GM18498 (cell line): ENCODE data around the gene NBPF1.
"Not testable (repeated sequence)": the region's sequence is repeated elsewhere in the genome, so short reads cannot be mapped to it uniquely, and the experiment has no call there.

Source experiments
- ATAC-seq: cut with Tn5 transposase; IDR thresholded peaks from one replicate; pipeline ENCODE4 v1.9.1; 2021; ENCODE audit warnings: mild to moderate bottlenecking, moderate library complexity; ENCODE audit not compliant: unreplicated experiment

The NBPF1 gene

GRCh38 chr1:16557034-16557433 is 56.3 kb downstream of the NBPF1 start:
- not testable (repeated sequence) for ATAC-seq

DNA sequence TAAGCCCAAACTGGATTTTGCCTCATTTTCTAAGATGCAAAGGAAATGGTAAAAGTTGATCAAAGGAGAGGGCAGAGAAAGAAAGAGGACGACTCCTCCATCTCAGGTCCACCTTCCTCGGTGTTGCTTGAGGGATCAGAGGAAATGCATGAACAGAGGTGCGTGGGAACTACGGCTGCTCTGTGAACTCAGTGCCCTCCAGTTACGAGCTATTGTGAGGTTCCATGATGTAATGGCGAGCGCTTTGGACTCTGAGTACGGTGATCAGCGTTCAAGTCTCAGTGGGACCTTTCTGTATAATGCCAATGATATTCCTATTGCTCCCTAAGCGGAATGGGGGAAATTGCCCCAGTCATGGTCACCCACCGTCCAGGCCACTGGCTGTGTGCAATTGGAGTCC is 60.1 kb downstream of the NBPF1 start:
- ATAC-seq = not testable (repeated sequence)

- ATAC-seq = not testable (repeated sequence)
Measured at GRCh38 chr1:16550212-16550918, 63.0 kb downstream of the NBPF1 start.

DNA sequence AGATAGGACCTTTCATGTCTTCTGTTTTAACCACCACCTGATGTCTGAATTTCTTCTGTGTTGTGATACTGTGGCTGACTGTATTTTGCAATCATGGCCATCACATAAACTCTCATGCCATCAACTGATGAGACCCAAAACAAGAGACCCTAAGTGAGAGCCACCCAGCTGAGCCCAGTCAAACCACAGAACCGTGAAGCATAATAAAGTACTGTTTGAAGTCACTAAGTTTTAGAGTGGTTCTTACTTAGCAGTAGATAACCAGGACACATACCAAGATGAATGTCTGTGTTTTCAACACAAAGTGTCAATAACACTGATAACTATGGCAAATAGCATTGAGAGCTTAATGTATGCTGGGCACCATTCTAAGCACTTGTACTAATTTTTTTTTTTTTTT is 63.8 kb downstream of the NBPF1 start:
- not testable (repeated sequence) for ATAC-seq

- not testable (repeated sequence) for ATAC-seq
Measured at GRCh38 chr1:16547502-16548241, 65.7 kb downstream of the NBPF1 start.

DNA sequence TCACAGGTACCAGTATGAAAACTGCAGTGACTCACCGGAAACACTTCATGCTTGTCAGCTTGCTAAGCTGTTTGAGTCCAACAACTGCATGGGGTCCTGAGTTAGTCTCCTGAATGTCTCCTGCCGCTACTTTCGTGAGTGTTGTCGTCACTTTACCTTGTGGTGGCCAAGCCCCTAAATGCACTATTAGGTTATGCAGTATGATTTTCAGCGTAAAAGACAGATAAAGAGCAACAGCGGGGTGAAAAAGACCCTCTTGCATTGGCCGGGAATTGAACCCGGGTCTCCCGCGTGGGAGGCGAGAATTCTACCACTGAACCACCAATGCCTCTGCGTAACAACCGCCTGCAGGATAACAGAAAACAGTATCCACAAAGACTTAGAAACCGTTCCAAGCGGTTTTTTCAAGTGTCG is 67.7 kb downstream of the NBPF1 start:
- ATAC-seq = not testable (repeated sequence)

GRCh38 chr1:16540421-16540893 is 72.9 kb downstream of the NBPF1 start:
- ATAC-seq = not testable (repeated sequence)

DNA sequence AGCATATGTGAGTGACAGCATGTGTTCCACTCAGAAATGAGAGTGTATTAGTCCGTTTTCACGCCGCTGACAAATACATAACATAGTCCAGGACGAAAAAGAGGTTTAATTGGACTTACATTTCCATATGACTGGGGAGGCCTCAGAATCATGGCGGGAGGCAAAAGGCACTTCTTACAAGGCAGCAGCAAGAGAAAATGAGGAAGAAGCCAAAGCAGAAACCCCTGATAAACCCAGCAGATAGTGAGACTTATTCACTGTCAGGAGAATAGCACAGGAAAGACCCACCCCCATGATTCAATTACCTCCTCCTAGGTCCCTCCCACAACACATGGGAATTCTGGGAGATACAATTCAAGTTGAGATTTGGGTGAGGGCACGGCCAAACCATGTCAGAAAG is 75.8 kb downstream of the NBPF1 start:
- not testable (repeated sequence) for ATAC-seq

DNA sequence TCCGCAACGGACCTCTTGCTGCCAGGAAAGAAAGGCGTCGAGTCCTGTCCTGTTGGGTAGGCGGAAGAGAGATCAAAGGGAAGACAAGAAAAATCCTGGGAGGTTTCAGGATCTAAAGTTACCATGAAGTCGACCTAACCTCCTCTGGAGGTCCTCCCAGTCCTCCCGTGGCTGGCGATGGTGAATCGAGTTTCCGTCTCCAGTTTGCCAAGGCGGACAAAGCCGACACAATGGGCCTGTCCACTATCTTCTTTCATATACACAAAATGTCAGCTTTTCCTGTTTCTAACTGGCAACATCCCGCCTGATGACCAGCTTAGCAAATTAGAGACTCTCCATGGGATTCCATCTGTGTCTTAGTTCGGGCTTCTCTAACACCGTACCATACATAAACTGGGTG is 76.6 kb downstream of the NBPF1 start:
- ATAC-seq = not testable (repeated sequence)

DNA sequence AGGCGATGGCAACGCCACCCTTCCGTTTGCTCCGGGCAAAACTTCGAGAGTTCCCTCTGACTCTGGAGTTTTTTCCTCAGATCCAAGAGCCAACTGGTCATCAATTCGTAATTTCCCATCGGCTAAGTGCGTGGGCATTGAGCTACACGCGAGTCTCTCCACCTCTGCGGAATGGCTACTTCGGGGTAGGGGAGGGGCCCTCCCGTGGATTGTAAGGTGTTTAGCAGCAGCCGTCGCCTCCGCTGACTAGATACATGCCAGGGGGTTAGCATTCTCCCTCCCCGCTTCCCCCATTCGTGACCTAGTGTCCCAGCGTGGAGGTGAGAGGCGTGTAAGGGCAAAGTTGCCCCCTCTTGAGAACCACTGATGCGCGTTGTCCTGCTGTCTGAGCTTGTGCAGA is 77.5 kb downstream of the NBPF1 start:
- not testable (repeated sequence) for ATAC-seq

GRCh38 chr1:16535487-16535886 is 77.9 kb downstream of the NBPF1 start:
- not testable (repeated sequence) for ATAC-seq

DNA sequence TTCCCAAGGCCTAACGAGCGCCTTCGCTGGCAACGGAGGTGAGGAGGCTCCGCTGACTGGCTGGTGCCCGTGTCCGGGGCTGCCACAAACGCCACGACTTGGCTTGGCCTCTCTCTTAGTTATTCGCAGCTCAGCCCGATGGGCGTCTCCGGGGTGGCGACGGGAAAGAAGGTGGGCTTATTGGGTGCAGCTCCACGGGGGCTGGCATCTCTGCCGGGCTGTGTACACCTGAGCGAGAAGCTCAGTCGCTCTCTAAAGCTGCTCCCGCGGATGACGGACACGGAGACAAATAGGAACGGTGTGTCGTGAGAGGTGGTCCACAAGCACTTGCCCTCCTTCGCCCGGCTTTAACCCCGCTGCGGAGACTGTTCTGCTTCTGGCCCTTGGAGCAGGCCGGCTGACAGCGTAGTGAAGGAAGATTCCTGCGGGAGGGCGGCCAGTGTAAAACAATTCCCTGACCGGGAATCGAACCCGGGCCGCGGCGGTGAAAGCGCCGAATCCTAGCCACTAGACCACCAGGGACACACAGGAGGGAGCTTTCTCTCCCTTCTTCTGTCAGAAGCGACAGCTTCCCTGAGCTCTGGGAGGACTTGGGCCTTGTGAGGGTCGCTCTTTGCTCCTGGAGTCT is 78.4 kb downstream of the NBPF1 start:
- not testable (repeated sequence) for ATAC-seq

DNA sequence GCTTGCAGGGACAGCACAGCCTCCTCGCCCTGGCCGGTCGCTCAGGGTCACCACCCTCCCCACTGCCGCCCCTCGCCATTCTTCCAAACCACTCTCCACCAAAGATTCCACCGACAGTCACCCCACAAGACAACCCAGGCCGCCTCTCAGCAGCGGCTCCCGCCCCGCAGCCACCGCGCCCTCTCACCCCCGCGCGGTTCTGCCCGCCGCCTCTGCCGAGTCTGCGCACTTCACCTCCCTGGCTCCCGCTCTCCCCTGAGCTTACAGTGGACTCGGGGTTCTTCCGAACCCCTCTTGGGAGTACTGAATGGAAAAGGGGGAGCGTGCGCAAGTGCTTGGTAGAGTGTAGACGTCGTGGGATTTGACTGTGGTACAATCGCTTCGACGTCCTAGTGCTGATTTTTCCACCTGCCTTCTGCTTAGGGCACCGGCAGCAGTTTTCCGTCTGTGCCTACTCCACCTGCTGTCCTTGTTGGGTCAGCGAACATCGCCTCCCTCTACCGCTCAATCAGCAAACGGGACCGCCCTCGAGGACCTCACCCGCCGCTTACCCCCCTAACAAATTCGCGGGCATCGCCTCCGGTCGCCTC is 79.0 kb downstream of the NBPF1 start:
- ATAC-seq = not testable (repeated sequence)

DNA sequence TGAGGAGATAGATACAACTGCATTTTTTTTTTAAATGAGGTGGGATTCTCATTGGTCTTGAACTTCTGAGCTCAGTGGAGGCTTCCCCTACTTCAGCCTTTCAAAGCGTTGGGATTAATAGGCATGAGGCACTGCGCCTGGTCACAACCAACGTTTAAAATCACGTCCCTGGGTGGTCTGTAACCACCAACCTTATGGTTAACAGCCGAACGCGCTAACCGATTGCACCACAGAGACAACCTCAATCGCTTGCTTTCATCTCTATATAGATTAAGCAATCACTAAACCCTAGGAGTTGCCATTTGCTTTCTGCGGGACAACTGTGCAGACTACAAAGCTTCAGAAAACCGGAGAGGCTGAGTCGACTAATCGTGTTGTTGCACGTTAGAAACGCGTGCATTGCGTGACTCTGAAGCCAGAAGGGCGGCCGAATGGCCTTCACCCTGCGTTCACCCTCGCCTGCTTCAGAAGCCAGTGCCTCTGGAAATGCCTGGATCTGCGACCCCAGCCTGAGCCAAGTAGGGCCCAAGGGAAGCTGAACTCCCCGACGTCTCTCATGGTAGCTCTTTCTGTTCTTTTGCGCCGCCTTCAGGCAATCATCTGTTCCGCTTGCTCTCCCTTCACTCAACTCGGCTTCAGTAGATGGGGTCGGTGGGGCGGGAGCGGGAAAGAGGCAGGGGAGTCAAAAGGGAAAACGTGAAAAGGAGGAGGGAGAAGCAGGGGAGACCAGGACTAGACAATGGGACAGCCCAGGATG is 81.0 kb downstream of the NBPF1 start:
- ATAC-seq = not testable (repeated sequence)

- not testable (repeated sequence) for ATAC-seq
Measured at GRCh38 chr1:16528338-16528737, 85.0 kb downstream of the NBPF1 start.

DNA sequence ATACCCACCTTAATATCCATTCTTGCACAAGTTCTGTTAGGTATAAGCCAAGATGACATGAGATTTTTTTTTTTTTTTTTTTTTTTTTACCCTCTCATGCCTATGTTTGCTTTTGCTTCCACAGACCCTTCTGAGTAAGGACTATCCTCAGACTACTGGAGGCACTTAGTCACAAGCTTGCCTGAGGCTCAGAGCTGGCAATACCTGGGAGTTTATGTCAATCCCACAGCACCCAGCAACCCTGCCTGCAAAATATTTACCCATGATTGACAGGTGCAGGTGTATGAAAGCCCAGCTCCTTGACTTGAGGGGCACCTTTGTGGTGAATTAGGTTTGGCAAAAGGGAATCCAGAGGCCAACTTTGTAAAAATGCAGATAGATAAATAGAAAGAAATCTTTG is 87.6 kb downstream of the NBPF1 start:
- not testable (repeated sequence) for ATAC-seq

- ATAC-seq = not testable (repeated sequence)
Measured at GRCh38 chr1:16521679-16522078, 91.7 kb downstream of the NBPF1 start.

- ATAC-seq = no peak
Measured at GRCh38 chr1:16521288-16521583, 92.1 kb downstream of the NBPF1 start.

DNA sequence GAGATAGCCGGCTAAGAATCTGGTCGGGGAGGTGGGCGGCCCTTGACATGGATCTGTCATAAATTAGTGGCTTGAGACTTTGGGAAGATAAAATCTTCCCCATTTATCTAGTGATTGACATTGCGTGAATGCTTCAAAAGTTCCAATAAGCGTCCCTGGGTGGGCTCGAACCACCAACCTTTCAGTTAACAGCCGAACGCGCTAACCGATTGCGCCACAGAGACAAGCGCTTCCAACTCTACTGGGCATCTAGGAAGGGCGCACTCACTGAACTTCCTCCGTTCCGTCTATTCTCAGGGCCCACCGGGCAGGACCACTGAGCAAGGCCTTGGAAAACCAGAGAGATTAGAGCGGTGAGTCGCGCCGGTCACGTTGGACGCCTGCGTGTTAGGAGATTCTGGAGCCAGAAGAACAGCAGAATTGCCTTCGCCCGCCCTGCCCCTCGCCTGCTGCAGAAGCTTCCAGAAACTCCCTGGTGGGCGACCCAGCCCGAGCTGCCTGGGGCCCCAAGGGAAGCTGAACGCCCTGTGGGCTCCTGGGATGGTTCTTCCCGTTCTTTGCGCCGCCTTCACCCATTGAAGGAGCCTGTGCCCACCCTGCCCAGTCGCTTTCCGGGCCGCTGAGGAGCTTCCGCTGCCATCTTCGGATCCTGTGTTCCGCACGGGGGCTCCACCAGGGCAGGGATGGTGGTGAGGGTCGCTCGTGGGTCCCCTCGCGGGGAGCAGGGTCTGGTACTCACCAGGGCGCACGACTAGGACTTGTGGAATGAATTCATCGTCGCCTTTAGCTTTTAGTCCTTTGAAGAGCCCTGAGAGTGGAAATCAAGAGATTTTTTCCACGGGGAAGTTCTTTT is 92.7 kb downstream of the NBPF1 start:
- not testable (repeated sequence) for ATAC-seq
